HG03342 (cell line): Measurements from ENCODE around the gene SERPINB7.

Source experiments
- ATAC-seq: cut with Tn5 transposase; IDR thresholded peaks from one replicate; pipeline ENCODE4 v1.9.1; 2021; ENCODE audit warnings: mild to moderate bottlenecking, moderate library complexity; ENCODE audit not compliant: unreplicated experiment

Gene SERPINB7

DNA sequence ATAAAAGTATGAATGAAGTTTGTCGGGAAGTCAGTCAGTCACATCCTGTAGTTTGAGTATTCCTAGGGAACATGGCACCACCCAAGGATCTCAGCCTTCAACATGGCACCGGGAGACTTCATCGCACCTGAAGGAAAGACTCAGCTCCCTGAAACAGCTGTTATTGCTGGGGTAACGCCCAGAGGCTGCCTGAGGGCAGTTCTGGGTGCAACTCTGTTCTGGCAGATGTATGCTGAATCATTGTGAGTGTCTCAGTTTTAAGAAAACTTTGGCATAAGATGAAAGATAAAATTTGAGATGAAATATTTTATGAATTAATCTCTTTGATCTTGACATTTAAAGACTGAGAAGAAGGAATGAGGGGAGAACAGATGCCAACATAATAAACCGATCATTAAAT lies 62.4 kb downstream of the SERPINB7 start:
- ATAC-seq: no peak

DNA sequence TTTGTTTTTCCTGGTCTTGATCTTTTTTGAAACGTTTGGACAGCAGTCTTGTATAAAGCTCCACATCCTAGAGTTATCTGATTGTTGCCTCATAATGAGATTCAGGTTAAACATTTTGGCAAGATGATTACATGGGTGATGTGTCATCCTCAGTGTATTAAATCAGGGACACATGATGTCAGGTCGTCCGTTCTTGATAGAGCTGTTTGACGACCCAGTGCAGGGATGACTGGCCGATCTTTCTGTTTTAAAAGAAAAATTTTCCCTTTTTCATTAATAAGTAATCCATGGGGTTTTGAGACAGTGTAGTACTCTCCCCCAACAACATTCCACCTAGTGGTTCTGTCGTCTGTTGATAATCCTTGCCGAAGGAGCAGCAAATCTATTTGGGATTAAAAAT lies 67.8 kb downstream of the SERPINB7 start:
- ATAC-seq: no peak

DNA sequence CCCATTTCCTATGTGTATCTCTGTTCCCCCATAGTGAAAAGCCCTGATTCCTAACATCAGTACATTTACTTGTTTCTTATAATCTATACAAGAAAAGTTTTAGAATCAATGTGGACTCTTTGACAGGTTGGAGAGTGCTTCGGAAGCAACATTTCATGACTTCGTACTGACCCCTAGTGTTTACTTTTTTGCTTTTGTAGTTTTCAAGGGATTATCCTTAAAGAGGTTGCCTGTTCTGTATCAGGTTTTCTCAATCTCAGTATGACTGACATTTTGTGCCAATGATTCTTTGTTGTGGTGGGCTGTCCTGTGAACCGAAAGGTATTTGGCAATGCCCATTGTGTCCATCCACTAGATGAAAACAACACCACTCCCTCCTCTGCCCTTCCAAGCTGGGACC lies 69.0 kb downstream of the SERPINB7 start:
- ATAC-seq: peak; percentile 60

DNA sequence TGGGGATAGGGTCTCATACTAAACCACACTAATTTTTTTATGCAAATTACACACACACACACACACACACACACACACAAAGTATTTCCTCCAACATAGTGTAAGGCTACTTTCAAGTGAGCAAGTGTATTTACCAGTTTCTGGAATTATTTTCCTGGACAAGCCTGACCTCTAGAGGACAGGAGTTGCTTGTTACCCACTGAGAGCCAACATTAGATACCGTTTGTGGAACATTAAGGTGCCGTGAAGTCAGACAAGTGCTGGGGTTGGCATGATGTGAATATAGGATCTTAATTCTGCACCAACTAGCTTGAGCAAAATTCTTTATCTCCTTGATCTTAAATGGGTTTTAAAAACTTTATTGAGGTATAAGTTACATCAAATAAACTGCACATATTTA lies 72.9 kb downstream of the SERPINB7 start:
- no peak for ATAC-seq

DNA sequence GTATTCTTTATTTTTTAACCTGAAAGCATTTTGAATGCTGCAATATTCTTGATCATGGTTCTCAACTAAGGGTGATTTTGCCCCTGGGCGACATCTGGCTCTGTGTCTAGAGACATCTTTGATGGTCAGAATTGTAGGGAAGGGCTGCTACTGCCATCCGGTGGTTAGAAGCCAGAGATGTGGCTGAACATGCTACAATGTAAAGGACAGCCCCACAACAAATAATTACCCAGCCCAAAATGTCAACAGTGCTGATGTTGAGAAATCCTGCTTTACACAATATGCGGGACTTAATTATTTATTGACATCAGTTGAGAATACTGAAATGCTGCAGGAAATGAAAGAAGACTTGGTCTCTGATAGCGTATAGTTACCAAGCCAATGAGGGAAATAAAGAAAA lies 74.8 kb downstream of the SERPINB7 start:
- peak; percentile 61 for ATAC-seq

DNA sequence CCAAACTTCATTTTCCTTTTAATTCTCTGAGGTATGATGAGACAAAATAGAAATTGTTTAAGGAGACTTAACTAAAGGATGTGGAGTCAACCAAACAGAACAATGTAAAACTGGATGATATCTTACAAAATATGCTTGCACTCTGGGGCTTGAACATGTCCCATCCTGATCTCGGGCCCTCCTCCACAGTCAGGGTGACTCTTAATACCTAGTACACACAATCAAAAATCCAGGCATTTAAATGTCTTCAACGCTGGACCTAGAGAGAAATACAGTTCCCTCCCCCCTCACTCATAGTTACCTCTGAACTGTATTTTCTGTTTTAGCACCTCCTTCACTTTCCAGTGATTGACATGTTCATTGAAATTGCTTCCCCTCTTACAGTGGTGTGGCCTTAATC lies 75.4 kb downstream of the SERPINB7 start:
- ATAC-seq: no peak
